HG03460 (cell line): Measurements from ENCODE around the gene GDI2.

Experiments
- ATAC-seq: cut with Tn5 transposase; IDR thresholded peaks from one replicate; pipeline ENCODE4 v1.9.1; 2021; ENCODE audit not compliant: unreplicated experiment

The GDI2 gene

DNA sequence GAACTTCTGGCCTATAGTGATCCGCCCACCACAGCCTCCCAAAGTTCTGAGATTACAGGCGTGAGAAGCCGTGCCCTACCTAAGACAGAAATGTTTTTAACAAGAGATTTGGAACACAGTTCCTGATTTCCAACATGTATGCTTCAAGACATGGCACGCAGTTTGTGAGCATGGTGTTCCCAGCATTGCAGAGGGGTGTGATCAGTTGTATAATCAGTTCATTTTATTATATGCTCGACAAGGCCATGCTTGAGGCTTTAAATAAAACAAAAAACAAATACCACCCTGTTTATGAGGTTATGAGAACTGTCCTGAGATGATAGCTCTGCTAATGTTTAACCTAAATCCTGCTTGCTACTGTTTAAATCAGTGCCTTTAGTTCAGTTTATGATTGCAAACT lies 68.4 kb downstream of the GDI2 start:
- ATAC-seq, result no peak

GRCh38 chr10:5743736-5744135 lies 69.5 kb downstream of the GDI2 start:
- no peak for ATAC-seq

DNA sequence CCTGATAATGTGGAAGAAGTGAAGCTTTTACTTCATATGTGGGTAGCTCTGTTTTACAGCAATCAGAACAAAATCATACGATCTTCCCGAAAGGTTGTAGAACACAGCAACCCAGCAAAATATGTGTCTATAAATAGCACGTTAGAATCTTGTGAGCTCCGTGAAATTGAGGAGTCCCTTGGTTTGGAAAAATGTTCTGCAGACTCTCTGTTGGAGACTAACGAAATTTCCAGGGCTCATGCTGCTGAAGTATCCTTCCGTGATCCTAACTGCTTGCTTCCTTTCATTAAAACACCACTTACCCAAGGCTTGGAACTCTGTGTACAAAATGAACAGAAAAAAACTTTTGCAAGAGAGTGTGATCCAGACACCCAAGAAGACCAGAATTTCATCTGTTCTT lies 71.1 kb downstream of the GDI2 start:
- ATAC-seq, result no peak

DNA sequence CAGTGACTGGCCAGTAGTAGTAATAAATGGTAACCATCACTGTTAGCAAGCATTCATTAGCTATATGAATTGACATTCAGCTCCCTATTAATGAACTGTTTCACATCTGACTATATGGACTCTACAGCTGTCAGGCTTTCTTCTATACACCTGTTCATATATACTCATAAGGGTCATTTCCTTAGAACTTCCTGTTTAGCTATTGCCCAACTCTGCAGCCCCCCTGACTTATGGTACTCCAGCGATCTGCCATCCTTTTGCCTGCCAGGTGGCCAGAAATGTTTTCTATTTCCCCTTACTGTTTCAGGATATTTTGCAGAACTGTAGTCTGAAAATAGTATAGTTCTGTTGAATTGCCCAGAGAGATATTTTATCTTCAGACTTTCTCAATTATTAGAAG lies 72.0 kb downstream of the GDI2 start:
- no peak for ATAC-seq

GRCh38 chr10:5738427-5738826 lies 74.8 kb downstream of the GDI2 start:
- ATAC-seq, result no peak

GRCh38 chr10:5737352-5737751 lies 75.9 kb downstream of the GDI2 start:
- no peak for ATAC-seq

GRCh38 chr10:5736591-5736990 lies 76.6 kb downstream of the GDI2 start:
- ATAC-seq, result no peak

DNA sequence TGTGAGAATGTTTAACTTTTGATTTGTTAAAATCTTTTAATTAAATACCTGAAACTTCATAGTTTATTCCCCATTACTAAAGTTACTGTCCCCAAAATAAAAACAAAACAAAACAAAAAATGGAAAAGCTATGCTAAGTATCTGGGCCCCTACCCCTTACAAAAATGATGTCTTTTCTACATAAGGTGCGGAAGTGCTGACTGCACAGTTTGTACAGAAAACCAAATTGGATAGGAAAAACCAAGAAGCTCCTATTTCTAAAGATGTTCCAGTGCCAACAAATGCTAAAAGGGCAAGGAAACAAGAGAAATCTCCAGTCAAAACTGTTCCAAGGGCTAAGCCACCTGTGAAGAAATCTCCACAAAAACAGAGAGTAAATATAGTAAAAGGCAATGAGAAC lies 78.1 kb downstream of the GDI2 start:
- ATAC-seq, result no peak

GRCh38 chr10:5732141-5732540 lies 81.1 kb downstream of the GDI2 start:
- no peak for ATAC-seq

DNA sequence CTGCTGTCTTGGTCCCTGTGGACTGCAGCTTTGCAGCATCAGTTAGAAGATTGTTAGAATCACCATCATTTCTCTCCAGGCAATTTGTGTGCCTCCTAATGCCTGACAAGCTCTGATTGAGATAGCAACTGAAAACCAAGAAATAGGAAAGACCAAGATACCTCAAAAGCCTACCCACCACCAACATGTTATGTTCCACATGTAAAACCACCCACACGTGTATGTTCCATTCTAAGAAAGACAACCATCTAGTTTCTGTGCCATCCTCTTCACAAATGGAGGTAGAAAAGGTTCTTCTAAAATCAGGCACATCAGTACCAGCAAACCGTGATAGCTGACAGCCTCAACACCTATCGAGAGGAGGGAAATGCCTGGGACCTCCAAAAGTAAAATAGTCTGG lies 81.7 kb downstream of the GDI2 start:
- no peak for ATAC-seq

DNA sequence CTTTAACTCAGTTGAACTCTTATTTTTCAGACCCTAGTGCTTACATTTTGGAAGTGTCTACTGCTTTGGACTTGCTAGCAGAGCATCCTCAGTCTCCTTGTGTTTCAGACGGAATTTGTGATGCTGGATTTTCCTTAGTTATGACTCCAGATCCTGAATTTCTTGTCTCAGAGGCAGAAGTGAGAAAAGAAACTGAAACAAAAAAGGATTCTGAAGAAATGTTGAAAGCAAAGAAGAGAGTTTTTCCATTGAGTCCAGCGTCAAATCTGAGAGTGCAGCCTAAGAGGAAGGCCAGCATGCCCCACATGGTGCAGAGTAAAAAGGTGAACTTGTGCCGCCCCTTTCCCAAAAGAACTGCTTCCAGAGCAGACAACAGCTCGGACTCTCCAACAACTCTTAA lies 82.5 kb downstream of the GDI2 start:
- ATAC-seq, result no peak

GRCh38 chr10:5723692-5724091 lies 89.5 kb downstream of the GDI2 start:
- ATAC-seq, result no peak

DNA sequence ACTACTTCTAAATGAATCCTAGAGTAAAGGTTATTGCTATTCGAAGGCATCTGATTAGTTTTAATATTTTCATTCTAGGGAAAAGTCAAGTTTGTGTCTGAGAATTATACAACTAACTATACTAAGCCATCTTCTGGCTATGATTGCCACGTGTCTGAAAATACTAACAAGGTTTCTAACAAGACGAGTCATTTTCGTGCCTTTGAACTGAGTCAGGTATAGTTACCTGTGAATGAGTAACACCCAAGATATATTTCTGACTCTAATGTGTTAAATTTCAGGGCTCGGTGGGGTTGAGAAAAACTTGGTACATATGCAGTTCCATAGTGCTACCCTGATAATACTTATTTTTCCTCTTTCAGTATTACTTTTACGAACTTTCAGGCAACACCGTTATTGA lies 93.1 kb downstream of the GDI2 start:
- ATAC-seq, result no peak

GRCh38 chr10:5719546-5719945 lies 93.7 kb downstream of the GDI2 start:
- ATAC-seq, result no peak
